GM23248 (cell line): ENCODE data around the gene AP3B1.

ENCODE experiments used
- EZH2 ChIP-seq: fragments of 200-600 bp; sonication (generic); IDR thresholded peaks from 2 replicates; pipeline ENCODE4 v1.6.1; 2018; ENCODE audit warnings: antibody characterized with exemption, mild to moderate bottlenecking; ENCODE audit not compliant: insufficient read depth, poor library complexity, severe bottlenecking
- EZH2phosphoT487 ChIP-seq: fragments of 200-600 bp; sonication (generic); IDR thresholded peaks from 2 replicates; pipeline ENCODE4 v1.6.1; 2018; ENCODE audit warnings: antibody characterized with exemption, moderate library complexity, mild to moderate bottlenecking, low read depth; ENCODE audit not compliant: insufficient read depth

DNA sequence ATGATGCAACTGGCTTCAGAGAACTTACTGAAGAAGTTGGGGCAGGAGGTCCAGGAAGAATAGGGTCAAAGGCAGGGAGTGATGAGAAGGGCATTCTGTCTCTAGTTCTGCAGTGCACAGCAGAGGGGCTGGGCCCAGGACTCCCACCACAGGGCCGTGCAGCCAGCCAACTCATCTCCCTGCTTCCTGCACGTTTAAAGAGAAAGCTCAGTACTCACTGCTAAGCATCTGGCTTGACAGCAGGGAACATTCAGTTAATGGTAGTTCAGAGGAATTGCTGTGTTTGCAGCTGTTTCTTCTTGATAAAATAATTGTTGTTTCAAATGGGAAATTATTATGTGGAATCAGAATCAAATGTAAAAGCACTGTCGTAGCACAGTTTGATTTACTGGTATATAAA is 40.3 kb upstream of the AP3B1 start:
- TF ChIP-seq EZH2 (no peak), EZH2phosphoT487 (no peak)
